GM18858 (cell line): Measurements from ENCODE around the gene GAS7.

ENCODE experiments used
- ATAC-seq: cut with Tn5 transposase; IDR thresholded peaks from one replicate; pipeline ENCODE4 v1.9.1; 2021; ENCODE audit not compliant: unreplicated experiment

Gene GAS7

DNA sequence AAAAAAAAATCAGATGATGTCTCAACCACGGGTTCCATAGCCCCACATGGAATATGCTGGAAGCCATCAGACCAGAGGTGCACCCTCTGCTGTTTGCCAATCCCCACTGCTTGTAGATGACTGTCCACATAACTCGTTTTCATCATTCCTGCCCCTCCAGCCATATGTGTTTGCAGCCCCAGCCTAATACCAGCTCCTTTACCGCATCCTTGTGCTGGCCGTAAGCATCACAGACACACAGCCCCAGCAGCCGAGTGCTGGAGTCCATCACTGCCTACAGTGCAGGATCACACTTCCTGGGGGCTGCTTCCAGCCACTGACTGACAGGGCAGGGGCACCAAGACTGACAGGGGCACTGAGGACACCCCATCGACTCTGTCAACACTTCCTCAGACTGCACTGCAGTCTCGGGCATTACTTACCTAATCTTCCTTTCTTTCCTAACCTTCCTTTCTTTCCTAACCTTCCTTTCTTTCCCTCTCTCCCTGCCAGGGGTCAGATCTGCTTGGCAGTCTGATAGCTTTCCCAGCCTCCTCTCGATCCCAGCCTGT is 298.3 kb downstream of the GAS7 start:
- no peak for ATAC-seq

DNA sequence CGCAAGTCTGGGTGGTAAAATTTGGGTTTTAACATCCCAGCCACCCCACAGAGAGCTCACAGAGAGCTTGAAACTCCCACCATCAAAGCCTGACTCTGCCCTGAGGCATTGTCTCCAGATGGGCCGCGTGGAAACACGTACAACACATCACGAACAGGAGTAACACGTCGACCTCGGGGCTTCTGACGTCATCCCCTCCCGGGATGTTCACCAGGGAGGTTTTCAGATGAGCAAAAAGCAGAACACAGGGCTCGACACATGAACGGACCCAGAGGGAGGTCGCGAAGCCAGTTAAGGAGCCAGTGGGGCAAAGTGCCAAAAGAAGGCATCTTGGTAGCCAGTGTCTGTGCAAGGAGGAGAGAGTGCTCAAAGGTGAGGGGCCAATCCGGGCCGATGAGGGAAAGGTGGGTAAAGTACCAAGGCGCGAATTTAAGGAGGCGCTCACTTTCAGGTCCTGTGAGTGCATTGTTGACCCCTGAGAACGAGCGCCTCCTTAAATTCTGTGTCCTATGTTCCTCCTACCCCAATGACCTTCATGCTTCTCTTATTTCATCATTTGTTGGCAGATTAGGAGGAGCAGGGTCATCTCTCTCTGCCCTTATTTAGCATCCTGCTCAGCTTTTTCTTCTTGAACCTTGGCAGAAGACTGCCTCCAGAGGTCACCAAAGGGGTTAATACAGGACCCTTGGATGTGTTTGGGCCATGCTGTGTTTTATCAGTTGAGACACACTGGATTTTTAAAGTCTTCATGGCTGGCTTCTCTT is 298.9 kb downstream of the GAS7 start:
- ATAC-seq, result no peak

DNA sequence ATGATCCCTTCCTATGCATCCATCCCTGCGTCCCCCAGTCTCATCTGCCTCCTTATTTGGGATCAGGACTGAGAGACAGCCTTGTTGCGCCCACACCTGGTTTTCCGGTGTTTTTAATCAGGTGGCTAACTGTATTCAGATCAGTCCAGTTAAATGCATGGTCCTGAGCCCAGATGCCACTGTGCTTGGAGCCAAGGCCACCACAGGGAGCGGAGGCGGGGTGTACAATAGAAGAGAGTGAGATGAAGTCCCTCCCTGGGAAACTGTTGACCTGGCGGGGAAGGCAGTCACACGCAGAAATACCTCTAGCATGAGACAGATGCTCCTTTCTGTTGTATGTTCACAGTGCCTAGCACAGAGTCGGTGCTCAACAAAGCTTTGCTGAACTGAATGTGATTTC is 299.6 kb downstream of the GAS7 start:
- ATAC-seq, result no peak

DNA sequence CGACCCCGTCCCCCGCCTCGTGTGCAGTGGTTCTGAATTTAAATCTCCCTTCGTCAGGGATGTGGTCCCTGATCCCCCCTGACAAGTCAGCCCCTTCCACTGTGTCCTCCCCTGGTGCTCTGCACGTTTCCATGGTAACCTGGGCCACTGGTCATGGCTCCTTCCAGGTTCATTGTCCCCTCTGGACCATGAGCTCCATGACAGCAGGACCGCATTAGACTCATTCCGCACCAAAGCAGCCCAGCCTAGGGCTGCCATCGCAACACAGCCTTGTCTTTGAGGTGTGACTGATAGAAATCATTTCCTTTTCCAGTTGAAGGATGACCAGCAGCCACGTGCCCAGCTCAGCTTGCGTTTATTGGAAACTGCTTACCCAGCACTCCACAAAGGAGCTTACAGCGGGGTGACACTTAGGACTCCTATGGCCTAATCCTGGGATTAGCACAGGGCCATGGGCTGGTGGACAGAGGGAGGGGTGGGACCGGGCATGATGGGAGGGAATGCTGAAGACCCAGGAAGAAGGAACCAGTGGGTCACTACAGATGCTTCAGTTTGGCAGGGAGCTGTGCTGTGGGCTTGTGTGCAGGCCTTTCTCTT is 300.9 kb downstream of the GAS7 start:
- ATAC-seq, result no peak

DNA sequence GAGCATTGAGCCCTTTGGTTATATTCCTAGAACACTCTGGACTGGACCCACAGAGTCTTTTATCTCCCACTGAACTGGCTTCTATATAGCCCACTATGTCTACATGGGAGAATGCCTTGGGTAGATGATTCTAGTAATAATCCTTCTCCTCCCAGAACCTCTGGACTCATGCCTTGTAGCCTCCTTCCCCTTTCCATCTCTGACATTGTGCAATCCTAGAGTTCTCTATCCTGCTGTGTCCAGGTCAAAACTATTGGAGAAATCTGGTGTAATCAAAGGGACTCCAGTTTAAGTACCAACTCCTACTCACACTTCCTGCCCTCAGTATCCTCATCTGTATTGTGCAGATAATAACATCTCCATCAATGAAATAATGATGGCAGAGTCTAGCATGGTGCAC is 302.5 kb downstream of the GAS7 start:
- ATAC-seq, result no peak

DNA sequence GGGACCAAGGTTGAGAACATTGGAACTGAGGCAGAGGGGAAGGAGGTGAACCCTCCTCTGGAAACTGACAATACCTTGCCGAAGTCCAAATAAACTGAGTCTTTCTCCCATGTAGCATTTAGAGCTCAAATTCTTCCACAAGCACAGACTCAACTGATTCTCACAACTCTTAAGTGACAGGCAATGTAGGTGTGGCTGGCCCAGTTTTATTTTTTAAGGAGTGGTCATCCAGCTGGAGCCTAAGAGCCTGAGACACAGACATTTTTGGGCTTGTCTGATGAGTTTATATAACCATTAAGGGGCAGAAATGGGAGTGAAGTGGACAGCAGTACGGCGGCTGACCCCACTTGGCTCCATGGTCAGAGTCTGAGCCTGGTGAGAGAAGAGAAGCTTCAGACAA is 304.2 kb downstream of the GAS7 start:
- no peak for ATAC-seq

DNA sequence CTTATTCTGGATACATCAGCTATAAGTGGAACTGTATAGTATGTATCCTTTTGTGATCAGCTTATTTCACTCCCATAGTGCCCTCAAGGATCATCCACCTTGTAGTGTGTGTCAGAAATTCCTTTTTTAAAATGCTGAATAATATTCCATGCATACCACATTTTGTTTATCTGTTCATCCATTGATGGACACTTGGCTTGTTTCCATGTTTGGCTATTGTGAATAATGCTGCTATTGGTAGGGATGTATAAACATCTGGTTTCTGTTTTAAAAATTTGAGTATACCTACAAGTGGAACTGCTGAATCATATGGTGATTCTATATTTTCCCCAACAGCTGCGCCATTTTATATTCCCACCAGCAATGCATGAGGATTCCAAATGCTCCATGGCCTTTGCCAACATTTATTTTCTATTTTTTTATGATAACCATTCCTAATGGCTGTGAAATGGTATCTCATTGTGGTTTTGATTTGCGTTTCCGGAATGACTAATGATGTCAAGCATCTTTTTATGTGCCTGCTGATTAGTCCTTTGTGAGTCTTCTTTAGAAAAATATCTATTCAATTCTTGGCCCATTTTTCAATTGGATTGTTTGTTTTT is 304.9 kb downstream of the GAS7 start:
- no peak for ATAC-seq

DNA sequence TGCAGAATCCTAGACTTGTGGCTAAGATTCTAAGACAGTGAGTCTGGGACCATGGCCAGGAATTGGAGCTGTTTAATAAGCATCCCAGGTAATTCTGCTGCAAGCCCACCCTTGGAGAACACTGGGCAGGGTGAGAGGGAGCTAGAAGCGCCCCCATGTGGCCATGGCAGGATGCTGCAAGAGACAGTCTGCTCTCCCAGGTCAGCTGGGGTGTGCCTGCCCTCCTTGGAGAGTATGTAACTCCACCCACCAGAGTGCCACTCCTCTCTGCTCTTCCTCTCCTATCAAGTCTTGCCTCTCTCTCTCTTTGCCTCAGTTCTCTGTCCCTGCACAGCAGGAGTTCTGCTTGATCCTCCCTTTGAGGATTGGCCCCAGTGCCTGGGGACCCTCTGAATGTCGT is 308.3 kb downstream of the GAS7 start:
- no peak for ATAC-seq

DNA sequence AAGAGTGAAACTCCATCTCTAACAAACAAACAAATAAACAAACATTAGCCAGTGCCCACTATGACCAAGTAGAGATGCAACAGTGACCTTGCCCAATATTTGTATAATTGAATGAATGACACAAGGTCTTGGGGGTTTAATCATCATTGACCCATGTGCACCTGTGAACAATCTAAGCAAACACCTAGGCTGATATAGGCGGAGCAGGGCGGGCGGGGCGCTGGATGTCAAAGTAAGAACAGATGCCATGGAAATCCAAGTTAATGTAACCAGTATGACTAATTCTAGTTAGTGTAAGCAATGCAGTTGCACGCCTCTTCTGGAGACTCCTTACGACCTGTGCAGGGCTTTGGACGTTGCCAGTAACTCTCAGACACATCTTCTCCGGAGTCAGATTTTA is 310.9 kb downstream of the GAS7 start:
- no peak for ATAC-seq

DNA sequence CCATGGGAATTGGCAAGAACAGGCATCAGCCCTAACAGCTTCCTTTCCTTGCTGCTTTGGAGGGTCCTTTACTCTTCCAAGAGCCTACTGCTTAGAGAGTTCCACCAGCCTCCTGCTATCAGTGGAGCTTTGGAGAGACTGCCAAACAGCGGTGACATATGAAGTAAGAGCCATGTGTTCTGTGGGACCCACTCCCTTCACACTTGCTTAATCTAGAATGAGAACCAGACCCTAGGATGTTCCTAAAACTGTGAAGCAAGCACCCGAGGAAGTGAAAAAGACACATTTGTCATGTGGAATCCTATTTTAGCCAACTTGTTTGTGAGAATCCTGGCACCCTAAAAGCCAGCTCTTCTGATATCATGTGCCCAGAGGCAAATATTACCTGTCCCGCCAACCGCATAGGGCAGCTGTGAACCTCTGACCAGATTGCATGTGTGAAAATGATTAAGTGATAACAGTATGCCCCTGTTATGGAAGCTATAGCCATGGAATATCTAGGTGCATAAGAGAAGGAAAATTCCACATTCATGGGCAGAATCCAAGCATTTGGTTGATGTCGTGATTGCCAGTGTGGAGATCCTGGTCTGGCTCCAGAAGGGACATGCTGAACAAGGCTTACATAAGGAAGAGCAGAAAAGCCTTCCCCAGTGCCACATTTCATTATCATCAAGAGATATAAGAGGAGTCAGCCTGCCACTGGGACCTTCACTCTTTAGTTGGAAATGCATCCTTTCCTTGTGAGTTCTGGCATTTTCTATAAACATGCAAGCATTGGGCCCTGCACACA is 312.1 kb downstream of the GAS7 start:
- ATAC-seq, result no peak

DNA sequence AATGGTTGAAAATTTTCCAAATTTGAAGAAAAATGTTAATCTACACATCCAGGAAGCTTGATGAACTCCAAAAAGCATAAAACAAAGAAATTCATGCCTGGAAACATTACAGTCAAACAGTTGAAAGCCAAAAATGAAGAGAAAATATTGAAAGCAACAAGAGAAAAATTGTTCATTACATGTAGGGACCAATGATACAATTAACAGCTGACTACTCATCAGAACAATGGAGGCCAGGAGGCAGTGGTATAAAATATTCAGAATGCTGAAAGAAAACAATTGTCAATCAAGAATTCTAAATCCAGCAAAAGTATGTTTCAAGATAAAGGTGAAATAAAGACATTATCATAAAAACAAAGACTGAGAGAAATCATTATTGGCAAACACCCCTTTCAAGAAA is 315.0 kb downstream of the GAS7 start:
- ATAC-seq, result no peak

DNA sequence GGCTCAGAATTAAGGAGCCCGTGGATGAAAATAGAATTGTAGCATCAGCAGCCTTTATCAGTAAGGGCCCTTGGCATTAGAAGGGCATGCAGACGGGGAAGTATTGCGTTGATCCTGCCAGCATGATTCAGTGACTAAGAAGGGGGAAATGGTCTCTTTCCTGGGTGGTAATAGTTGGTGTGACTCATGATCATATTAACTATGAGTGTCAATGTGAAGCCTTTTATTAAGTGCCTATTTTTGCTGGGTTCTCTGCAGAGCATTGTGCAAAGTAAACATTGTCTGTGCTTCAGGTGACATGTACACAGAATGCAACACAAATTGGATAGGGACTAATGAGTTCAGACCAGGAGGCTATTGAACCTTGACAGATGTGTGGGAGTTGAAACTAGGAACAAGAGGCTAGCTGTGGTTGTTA is 317.8 kb downstream of the GAS7 start:
- no peak for ATAC-seq

DNA sequence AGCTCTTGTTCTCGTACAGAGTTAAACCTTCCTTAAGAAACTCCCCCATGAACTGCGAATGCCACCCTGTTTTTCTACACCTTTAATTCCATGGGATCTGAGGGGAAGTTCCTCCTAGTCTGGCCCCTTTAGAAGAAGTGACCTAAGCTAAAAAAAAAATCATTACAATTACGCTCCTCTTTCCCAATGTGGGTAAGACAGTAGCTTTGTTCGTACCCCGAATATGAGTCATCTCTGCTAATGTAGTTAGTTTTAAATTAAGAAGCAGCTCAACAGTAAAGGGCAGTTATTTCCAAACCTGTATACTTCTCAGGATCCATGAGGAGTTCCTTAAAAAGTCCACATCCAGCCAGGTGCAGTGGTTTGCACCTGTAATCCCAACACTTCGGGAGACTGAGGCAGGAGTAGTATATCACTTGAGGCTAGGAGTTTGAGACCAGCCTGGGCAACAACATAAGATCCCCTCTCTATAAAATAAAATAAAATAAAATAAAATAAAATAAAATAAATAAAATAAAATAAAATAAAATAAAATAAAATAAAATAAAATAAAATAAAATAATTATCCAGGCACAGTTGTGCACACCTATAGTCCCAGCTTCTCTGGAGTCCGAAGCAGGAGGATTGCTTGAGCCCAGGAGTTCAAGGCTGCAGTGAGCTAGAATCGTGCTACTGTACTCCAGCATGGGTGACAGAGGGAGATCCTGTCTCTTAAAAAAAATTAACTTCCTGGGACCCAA is 319.4 kb downstream of the GAS7 start:
- no peak for ATAC-seq

DNA sequence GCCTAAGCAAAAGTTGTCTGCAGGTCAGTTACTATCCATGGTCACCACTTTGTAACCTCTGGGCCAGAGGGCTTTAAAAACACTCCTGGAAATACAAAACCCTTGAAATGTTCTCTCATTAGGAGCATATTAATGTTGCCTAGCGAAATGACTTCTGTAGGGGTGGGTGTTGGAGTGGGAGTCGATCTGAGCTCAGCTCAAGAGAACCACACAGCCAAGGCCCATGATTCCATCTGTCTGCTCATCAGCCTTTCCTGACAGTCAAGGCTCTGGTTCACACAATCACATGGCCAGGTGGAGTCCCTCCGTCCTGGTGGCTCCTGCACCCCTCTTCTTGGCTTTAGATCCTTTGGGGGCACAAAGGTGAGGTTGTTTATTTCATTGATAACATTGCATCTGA is 320.1 kb downstream of the GAS7 start:
- ATAC-seq, result no peak

DNA sequence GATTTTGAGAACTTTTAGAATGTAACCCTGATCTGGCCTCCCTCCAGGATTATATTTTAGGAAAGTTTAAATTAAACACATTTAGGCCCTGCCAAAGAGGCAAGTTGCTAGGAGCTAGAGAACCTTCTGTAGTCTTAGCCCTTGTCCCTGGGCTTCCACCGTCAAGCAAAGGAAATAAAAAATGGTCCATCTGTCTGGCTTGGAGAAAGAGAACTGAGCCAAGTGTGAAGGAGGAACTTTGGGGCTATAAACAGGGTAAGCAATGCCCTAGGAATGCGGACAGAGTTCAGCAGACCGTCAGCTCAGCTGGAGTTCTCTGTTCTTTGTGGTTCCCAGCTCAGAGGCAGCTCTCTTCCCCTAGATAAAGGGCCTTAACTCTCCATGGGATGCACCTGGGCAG is 323.0 kb downstream of the GAS7 start:
- no peak for ATAC-seq

DNA sequence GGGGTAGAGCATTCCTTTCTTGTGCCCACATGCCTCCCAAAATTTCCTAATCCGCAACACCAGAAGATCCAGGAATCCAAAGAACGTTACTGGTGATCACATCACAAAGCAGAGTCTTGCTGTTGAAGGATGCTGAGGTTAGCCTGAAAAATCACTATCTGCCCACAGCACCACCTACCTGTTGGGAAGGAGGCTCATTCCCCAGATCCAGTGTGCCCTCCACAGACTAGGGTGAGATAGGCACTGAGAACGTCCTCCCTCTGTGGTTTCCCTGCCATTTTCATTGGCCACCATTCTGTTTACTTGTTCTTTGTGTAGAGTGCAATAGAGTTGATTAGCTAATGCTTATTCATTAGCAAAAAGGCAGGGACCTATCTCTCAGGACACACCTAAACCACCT is 323.7 kb downstream of the GAS7 start:
- no peak for ATAC-seq

DNA sequence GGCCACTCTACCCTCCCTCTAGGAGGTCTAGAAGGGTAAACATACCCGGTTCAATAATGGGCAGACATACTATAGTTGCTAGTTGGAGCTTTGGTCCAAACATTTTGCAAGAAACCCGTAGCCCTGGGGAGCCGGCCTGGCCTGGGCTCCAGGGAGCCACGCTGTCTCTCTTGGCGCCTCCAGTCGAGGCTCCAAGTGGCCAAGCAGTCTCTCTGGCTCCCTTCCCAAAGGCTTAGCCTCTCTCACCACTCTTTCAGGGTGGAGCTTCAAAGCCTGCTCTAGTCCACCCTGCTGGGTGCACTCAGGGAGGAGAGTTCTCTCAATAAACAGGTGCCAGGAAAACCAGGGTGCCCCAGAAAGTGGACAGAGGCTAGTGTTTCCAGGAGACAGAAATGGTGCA is 325.6 kb downstream of the GAS7 start:
- ATAC-seq, result no peak

DNA sequence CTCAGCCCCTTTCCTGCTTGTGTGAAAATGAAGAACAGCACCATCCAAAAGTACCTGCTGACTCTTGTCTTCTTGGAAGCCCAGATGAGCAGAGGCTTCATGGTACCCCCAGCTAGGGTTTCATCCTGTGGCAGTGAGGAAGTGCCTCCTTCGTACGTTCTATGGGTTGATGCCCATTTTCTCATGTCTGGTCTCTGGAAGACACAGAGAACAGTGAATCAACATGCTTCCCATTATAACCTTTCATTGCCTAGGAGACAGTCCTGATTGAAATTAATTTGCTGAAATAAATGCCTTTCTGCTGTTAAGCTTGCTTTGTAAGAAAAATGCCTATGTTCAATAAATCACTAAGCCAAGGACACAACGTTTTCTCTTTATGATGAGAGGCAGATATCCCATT is 329.9 kb downstream of the GAS7 start:
- no peak for ATAC-seq

DNA sequence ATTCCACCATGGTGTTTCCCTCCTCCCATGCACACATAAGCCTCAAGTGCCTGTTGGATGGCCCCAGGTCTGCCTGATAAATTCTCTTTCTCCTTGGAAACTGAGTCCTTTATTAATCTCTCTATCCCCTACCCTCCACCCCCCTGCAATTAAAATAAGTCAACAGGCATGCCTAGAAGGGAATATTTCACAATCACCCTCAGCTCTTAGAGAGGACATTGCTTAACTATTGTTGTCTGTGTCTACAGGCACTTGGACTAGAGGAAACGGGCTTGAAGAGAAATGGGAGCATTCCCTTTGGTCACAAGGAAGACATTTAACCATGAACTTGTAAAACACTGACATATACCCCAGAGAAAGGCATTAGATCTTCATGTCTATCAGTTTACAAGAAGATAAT is 332.8 kb downstream of the GAS7 start:
- no peak for ATAC-seq

DNA sequence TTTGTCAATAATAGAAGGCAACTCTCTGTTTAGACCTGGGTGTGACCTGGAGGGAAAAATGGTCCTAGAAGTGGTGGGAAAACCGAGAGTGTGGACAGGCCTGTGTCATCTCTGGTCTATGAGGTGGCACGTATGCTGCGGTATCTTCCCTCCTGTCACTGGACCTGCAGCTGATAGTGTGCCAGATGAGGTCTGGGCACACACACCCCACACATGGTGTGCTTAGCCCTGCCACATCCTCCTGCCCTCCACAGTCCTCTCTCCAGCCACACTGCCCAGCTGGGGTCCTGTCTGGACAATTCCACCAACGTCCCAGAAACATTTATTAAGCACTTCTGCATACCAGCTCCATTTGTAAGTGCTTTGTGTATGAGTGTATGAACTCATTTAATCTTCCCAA is 335.5 kb downstream of the GAS7 start:
- no peak for ATAC-seq

DNA sequence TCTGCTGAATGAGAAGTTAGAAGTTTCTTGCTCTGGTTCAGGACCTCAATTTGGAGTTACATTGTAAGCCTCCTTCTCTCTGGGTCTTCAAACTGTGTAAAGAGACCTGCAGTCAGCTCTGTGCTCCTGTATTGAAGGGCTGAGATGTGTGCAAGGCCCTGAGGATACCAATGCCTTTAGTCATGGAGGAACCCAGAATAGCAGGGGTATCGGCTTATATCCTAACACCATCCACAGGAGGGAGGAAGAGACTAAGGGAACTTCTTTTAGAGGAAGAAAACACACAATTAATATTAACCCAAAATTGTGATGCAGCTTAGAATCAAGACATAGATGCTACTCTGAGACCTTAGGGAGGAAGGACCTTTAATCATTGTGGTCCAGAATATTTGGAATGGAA is 336.2 kb downstream of the GAS7 start:
- no peak for ATAC-seq
